OCI-LY7 (cell line): ENCODE measurements around the gene ECEL1. TPM values are rescaled to one million over a fixed set of nuclear protein-coding genes. Genes with fewer than 3 reads are reported as not detected.

Experiments used
- Bru-seq: library from RNA; stranded (reverse); fragments of 400-500 nt; gene quantifications from one replicate; lab custom pipeline; 2021; lab: Mats Ljungman, UMichigan
- BruChase-seq, 2 experiments: library from RNA; stranded (reverse); fragments of 400-500 nt; gene quantifications; one replicate each; lab custom pipeline; 2021; lab: Mats Ljungman, UMichigan
- BruUV-seq: library from RNA; stranded (reverse); fragments of 400-500 nt; replicated peaks from 2 replicates; lab custom pipeline; 2021; lab: Mats Ljungman, UMichigan
- CTCF ChIA-PET: fragments of 300-600 bp; sonication (Branson Sonifier 250); formaldehyde crosslinking; loops from one replicate; lab custom pipeline; 2022; ENCODE audit warnings: antibody characterized with exemption; ENCODE audit not compliant: unreplicated experiment; lab: Charles Lee
- POLR2A ChIA-PET: fragments of 300-600 bp; sonication (Branson Sonifier 250); formaldehyde crosslinking; loops from one replicate; lab custom pipeline; 2022; ENCODE audit warnings: antibody characterized with exemption; lab: Charles Lee
- DNase-seq: peaks from one replicate; pipeline ENCODE4 v3.0.0-alpha.2; 2015; ENCODE audit warnings: low spot score
- H2AFZ ChIP-seq: fragments of 200-600 bp; sonication (generic), shearing (Covaris generic); 2 replicates; pipeline ENCODE4 v1.6.1; 2014; ENCODE audit warnings: mild to moderate bottlenecking, antibody characterized with exemption, low read length, moderate library complexity
- H3K27ac ChIP-seq: fragments of 200-600 bp; sonication (generic); 2 replicates; pipeline ENCODE4 v1.5.1; 2014; ENCODE audit warnings: mixed run types, low read depth, mild to moderate bottlenecking, moderate library complexity, low read length, inconsistent platforms; ENCODE audit not compliant: poor library complexity, severe bottlenecking
- H3K36me3 ChIP-seq: fragments of 200-600 bp; sonication (generic); 2 replicates; pipeline ENCODE4 v1.6.1; 2014; ENCODE audit warnings: mild to moderate bottlenecking, antibody characterized with exemption, low read length, moderate library complexity, mixed read lengths; ENCODE audit not compliant: insufficient read depth
- H3K4me1 ChIP-seq: fragments of 200-600 bp; sonication (generic); 2 replicates; pipeline ENCODE4 v1.5.1; 2014; ENCODE audit warnings: mild to moderate bottlenecking, low read length; ENCODE audit not compliant: insufficient read depth, poor library complexity, severe bottlenecking
- H3K4me2 ChIP-seq: fragments of 200-600 bp; sonication (generic); 2 replicates; pipeline ENCODE4 v1.6.1; 2014; ENCODE audit warnings: mild to moderate bottlenecking, low read length
- H3K4me3 ChIP-seq: fragments of 200-600 bp; sonication (generic); 2 replicates; pipeline ENCODE4 v1.5.1; 2014; ENCODE audit warnings: mild to moderate bottlenecking, low read depth, low read length; ENCODE audit not compliant: poor library complexity, severe bottlenecking
- H3K79me2 ChIP-seq: fragments of 200-600 bp; sonication (generic); 2 replicates; pipeline ENCODE4 v1.6.1; 2016; ENCODE audit warnings: low read depth, mild to moderate bottlenecking, low read length, moderate library complexity, mixed read lengths; ENCODE audit not compliant: insufficient read depth
- H3K9me2 ChIP-seq: fragments of 200-600 bp; sonication (generic); 2 replicates; pipeline ENCODE4 v1.6.1; 2016; ENCODE audit warnings: mild to moderate bottlenecking, low read length, mixed read lengths; ENCODE audit not compliant: insufficient read depth
- H3K9me3 ChIP-seq: fragments of 200-600 bp; sonication (generic); 2 replicates; pipeline ENCODE4 v1.6.1; 2014; ENCODE audit warnings: mild to moderate bottlenecking, mixed run types, low read length, mixed read lengths
- H4K20me1 ChIP-seq: fragments of 200-600 bp; sonication (generic); 2 replicates; pipeline ENCODE4 v1.6.1; 2014; ENCODE audit warnings: mild to moderate bottlenecking, antibody characterized with exemption, low read length, moderate library complexity, mixed read lengths; ENCODE audit not compliant: insufficient read depth
- EZH2phosphoT487 ChIP-seq: fragments of 200-600 bp; sonication (generic); IDR thresholded peaks from 2 replicates; pipeline ENCODE4 v1.6.1; 2018; ENCODE audit warnings: low read depth, borderline replicate concordance, mild to moderate bottlenecking, mixed run types, antibody characterized with exemption, low read length, moderate library complexity, mixed read lengths
- intact Hi-C: fragments of 100-400 bp; cut with micrococcal nuclease; formaldehyde crosslinking; loops from one replicate; pipeline ENCODE4 v1.10.0; 2022; ENCODE audit not compliant: unreplicated experiment
- long read RNA-seq: library from polyadenylated mRNA; stranded (forward); transcript quantifications from one replicate; pipeline ENCODE4 v2.0.0, GENCODE V29; 2022
- total RNA-seq, 2 experiments: library from RNA; depleted of rRNA in 1 of 2; stranded (reverse); fragments of >200 nt in 1 of 2; shearing (Covaris generic) in 1 of 2; gene quantifications; 2 replicates each; pipeline ENCODE4 v1.2.3, GENCODE V29; 2014 to 2022
- TF ChIP-seq, protein P1 (sequence below): fragments of 200-600 bp; sonication (generic); conservative IDR thresholded peaks from 2 replicates; pipeline ENCODE4 v1.5.1; 2014; ENCODE audit warnings: mild to moderate bottlenecking, antibody characterized with exemption, low read length, moderate library complexity, mixed read lengths

ECEL1 gene, protein sequence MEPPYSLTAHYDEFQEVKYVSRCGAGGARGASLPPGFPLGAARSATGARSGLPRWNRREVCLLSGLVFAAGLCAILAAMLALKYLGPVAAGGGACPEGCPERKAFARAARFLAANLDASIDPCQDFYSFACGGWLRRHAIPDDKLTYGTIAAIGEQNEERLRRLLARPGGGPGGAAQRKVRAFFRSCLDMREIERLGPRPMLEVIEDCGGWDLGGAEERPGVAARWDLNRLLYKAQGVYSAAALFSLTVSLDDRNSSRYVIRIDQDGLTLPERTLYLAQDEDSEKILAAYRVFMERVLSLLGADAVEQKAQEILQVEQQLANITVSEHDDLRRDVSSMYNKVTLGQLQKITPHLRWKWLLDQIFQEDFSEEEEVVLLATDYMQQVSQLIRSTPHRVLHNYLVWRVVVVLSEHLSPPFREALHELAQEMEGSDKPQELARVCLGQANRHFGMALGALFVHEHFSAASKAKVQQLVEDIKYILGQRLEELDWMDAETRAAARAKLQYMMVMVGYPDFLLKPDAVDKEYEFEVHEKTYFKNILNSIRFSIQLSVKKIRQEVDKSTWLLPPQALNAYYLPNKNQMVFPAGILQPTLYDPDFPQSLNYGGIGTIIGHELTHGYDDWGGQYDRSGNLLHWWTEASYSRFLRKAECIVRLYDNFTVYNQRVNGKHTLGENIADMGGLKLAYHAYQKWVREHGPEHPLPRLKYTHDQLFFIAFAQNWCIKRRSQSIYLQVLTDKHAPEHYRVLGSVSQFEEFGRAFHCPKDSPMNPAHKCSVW
- not detected in 2 replicates for total RNA-seq (2014; rRNA removed; shearing (Covaris generic))
- total RNA-seq (2022) = not detected in 2 replicates
- Bru-seq, nascent RNA = not detected
- BruChase-seq, experiment 1, labeled RNA remaining after a 6-hour chase = not detected
- BruChase-seq, experiment 2, labeled RNA remaining after a 2-hour chase = not detected
- long read RNA-seq = 0 reads

DNA sequence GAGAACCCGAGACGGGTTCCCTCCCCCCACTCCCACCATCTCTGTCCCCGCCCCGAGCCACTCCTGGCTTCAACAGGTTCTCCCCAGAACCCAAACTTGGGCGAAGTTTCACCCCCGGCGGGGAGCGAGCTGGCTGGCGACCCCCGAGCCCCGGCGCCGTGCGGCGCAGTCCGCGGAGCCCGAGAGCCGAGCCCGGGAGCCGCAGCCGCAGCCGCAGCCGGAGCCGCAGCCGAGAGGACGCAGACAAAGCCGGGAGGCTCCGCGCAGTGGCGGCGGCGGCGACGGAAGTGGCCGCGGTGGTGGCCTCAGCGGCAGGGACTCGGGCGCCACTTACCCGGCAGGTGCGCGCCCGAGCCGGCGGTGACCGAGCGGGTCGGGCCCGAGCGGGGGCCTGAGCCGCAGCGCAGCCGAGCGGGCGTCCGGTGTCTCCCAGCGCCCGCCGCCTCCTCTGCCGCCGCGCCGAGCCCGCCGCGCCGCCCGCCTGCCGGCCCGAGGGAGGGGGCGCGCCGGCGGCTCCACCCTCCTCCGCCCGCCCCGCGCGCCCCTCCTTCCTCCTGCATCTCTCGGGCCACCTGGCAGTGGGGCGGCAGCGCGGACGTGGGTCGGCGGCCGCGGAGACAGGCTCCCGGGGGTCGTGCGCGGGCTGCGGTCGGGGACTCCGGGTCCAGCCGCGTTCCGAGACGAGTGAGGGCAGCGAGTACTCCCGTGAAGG, at the start of gene ECEL1:
ECEL1 (minus strand) TSS at position 450 of the 712 bp plus-strand sequence. CDS start 1,181 bp downstream, outside the sequence.
- ChIA-PET POLR2A (no interaction called here), CTCF (no interaction called here)
- Histone ChIP-seq H3K36me3 (no peaks in the 10 kb centered on the region), H3K79me2 (no peaks in the 10 kb centered on the region), H3K4me3 (no peak within 1 kb of the TSS), H3K9me3 (no peaks in the 10 kb centered on the region), H3K4me2 (no peak within 1 kb of the TSS), H4K20me1 (no peaks in the 10 kb centered on the region), H3K4me1 (no peaks in the 10 kb centered on the region), H3K27ac (no peak within 1 kb of the TSS), H2AFZ (no peak within 1 kb of the TSS), H3K9me2 (no peaks in the 10 kb centered on the region)
- BruUV-seq = no TSS peak
- TF ChIP-seq, protein P1, sequence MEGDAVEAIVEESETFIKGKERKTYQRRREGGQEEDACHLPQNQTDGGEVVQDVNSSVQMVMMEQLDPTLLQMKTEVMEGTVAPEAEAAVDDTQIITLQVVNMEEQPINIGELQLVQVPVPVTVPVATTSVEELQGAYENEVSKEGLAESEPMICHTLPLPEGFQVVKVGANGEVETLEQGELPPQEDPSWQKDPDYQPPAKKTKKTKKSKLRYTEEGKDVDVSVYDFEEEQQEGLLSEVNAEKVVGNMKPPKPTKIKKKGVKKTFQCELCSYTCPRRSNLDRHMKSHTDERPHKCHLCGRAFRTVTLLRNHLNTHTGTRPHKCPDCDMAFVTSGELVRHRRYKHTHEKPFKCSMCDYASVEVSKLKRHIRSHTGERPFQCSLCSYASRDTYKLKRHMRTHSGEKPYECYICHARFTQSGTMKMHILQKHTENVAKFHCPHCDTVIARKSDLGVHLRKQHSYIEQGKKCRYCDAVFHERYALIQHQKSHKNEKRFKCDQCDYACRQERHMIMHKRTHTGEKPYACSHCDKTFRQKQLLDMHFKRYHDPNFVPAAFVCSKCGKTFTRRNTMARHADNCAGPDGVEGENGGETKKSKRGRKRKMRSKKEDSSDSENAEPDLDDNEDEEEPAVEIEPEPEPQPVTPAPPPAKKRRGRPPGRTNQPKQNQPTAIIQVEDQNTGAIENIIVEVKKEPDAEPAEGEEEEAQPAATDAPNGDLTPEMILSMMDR = no peak
- TF ChIP-seq EZH2phosphoT487 = no peak
- DNase-seq = no peak
- intact Hi-C loops = no loop called here

- TF ChIP-seq, protein P1 = peak; percentile 78
- TF ChIP-seq EZH2phosphoT487 = no peak
- no peaks in the 10 kb centered on the region for H3K79me2 ChIP-seq
- H2AFZ ChIP-seq = no peak overlapping the region
- no peaks in the 10 kb centered on the region for H4K20me1 ChIP-seq
- POLR2A ChIA-PET = interaction anchor here (0.5 kb wide), 1 partner anchor 22 kb away, joined by 6 read pairs; no protein-coding TSS in a partner anchor
- no peak overlapping the region for H3K27ac ChIP-seq
- H3K4me3 ChIP-seq = no peak overlapping the region
- intact Hi-C loops = no loop called here
- 0 out of 2 replicates have a peak, but pooled peaks cover 6% of the 10 kb centered on the region for H3K9me3 ChIP-seq
- no peaks in the 10 kb centered on the region for H3K9me2 ChIP-seq
- no peak overlapping the region for H3K4me2 ChIP-seq
- BruUV-seq = no TSS peak
- peak; percentile 44 for DNase-seq
- peaks cover 19% of the 10 kb centered on the region for H3K4me1 ChIP-seq
- H3K36me3 ChIP-seq = no peaks in the 10 kb centered on the region; the same call in 1 of the 2 replicates
- CTCF ChIA-PET = no interaction called here
Observed at GRCh38 chr2:232537079-232537478, 49.4 kb upstream of the ECEL1 start.
